Hepatocyte (in vitro differentiated cells): ENCODE results near the gene ZFYVE28.

Experiments
- EZH2 ChIP-seq: fragments of 200-600 bp; sonication (generic); IDR thresholded peaks from 2 replicates; pipeline ENCODE4 v1.6.1; 2016; ENCODE audit warnings: antibody characterized with exemption, mild to moderate bottlenecking, borderline replicate concordance
- TF ChIP-seq, protein P1 (sequence below): fragments of 200-600 bp; sonication (generic); IDR thresholded peaks from 2 replicates; pipeline ENCODE4 v1.5.1; 2016; ENCODE audit warnings: antibody characterized with exemption, mild to moderate bottlenecking; ENCODE audit not compliant: poor library complexity

DNA sequence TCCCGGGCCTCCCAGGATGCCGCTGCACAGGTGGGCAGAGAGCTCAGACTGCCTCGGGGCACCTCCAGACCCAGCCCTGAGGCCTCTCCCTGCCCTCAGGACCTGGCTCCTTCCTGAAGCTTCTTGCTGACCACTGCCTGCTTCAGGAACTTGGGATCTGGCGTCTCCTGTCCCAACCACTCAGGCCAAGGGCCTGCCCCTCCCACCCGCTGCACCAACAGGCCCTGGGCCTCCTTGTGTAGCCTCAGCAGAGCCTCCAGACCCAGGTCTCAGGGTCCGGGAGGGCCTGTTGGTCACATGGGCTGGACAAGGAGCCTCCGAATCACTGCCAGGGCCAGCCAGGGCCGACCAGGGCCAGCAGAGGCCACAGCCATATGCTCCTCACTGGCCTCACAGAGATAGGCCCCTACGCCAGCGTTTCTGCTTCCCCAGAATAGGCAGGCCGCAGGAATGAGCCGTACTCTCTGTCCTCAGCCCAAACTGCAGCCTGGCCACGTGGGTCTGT is 159.4 kb downstream of the ZFYVE28 start:
- TF ChIP-seq, protein P1, sequence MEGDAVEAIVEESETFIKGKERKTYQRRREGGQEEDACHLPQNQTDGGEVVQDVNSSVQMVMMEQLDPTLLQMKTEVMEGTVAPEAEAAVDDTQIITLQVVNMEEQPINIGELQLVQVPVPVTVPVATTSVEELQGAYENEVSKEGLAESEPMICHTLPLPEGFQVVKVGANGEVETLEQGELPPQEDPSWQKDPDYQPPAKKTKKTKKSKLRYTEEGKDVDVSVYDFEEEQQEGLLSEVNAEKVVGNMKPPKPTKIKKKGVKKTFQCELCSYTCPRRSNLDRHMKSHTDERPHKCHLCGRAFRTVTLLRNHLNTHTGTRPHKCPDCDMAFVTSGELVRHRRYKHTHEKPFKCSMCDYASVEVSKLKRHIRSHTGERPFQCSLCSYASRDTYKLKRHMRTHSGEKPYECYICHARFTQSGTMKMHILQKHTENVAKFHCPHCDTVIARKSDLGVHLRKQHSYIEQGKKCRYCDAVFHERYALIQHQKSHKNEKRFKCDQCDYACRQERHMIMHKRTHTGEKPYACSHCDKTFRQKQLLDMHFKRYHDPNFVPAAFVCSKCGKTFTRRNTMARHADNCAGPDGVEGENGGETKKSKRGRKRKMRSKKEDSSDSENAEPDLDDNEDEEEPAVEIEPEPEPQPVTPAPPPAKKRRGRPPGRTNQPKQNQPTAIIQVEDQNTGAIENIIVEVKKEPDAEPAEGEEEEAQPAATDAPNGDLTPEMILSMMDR: no peak
- TF ChIP-seq EZH2: no peak
